GM13977 (cell line): ENCODE data around the gene NEUROD2.
A peak's percentile ranks its signal among the peaks of the same experiment; 100 is the strongest.

Experiments used
- DNase-seq: peaks from one replicate; pipeline ENCODE4 v3.0.0; 2012; ENCODE audit warnings: low spot score
- in situ Hi-C: fragments of 300-500 bp; cut with MboI; formaldehyde crosslinking; loops from one replicate; pipeline ENCODE4 v1.12.0; 2022; ENCODE audit warnings: low sequenced_read_pairs, low pct_unique_long_range_greater_than_20kb, mixed read lengths, inconsistent platforms; ENCODE audit not compliant: unreplicated experiment
- TF ChIP-seq, protein P1 (sequence below): IDR thresholded peaks from 2 replicates; pipeline ENCODE4 v1.5.1; 2012; ENCODE audit warnings: mild to moderate bottlenecking, control low read depth; ENCODE audit not compliant: insufficient read depth; ENCODE audit errors: extremely low read depth, missing control alignments

Gene NEUROD2

DNA sequence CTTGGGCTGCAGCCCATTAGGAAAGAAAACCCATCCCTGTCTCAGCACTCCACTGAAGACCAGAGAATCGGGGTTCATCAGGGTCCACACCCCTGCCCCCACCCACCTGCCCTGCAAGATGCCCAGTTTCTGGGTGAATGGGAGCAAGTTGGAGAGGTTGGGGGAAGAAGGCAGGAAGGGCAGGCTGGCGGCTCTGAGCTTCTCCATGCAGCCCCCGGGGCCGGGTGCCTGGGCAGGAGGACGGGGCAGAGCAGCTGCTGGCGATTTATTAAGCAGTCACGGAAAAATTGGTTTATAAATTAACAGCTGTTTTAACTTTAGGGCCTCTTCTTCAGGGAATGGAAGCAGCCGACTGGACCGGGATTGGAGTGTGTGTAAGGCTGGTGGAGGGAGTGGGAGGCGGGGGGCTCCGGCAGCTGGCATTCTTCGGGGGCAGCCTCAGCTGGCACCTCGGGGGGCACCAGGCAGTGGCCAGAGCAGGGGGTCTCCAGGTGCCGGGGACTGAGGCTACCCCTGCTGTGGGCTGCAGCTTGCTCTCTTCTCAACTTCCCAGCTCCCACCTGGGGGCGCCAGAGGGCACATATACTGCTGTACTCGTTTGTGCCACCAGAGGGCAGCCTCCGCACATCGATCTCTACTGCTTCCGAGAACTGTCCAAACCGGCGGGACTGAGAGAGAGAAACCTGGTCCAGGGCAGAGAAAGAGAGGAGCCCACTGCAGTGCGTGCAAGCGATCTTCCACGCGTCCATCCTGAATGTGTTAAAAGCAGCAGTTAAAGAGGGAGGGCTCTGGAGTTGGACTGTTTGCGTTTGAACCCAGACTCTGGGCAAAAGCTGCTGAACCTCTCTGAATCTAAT, 14.0 kb upstream of the NEUROD2 start:
- in situ Hi-C loops = loop anchor here (10.0 kb wide), 1 partner anchor 133 kb away; no protein-coding TSS in a partner anchor
- peak; percentile 93 for DNase-seq
- TF ChIP-seq, protein P1, sequence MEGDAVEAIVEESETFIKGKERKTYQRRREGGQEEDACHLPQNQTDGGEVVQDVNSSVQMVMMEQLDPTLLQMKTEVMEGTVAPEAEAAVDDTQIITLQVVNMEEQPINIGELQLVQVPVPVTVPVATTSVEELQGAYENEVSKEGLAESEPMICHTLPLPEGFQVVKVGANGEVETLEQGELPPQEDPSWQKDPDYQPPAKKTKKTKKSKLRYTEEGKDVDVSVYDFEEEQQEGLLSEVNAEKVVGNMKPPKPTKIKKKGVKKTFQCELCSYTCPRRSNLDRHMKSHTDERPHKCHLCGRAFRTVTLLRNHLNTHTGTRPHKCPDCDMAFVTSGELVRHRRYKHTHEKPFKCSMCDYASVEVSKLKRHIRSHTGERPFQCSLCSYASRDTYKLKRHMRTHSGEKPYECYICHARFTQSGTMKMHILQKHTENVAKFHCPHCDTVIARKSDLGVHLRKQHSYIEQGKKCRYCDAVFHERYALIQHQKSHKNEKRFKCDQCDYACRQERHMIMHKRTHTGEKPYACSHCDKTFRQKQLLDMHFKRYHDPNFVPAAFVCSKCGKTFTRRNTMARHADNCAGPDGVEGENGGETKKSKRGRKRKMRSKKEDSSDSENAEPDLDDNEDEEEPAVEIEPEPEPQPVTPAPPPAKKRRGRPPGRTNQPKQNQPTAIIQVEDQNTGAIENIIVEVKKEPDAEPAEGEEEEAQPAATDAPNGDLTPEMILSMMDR = peak; percentile 100

DNA sequence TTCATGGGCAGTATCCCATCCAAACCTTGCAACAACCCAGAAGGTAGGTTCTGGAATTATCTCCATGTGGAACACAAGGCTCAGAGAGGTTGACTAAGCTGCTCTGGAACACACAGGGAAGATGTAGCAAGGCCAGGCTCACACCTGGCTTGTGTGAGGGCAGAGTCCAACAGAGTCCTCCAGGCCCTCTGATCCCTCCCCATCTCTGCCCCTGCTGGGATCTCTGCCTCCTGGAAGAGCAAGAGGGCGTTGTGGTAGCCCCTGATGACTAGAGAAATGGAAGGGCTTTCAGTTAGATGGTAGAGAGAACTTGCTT, 12.0 kb upstream of the NEUROD2 start:
- in situ Hi-C loops = loop anchor here (10.0 kb wide), 1 partner anchor 135 kb away; no protein-coding TSS in a partner anchor

DNA sequence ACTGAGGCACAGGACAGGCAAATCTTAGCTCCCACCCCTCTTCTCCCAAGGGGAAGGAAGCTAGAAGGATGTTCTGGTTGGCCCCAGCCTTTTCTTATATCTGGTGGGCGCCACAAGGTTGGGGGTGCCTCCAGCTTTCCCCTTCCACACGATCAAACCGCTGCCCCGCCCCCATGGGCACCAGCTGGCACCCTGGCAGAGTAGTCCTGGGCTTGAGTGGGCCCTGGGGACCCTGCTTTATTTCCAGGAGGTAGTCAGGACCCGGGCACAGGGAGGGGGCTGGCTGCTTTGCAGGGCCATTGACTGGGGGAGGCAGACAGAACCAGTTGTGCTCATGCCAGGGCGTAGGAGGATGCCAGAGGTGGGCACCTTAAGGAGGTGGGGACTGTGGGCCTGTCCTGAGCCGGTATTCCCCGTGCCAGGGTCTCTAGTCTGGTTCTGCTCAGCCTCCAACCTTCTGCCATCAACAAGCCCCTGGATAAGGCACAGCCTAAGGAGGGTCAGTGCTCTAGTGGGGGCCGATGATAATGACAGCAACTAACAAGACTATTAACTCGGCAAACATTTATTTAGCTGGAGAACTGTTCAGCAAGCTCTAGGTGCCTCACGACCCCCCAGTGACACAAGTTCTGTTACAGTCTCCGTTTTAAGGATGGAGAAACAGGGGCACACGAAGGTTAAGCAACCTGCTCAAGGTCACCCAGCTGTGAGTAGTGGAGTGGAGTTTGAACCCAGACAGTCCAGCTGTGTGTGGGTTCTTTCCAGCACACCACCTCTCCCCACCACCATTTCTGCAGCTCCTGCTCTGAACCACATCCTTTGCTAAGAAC, 11.5 kb upstream of the NEUROD2 start:
- no peak for DNase-seq
- TF ChIP-seq, protein P1 = no peak
- in situ Hi-C loops = no loop called here

More for the DNA sequence above, 12.0 kb upstream of the NEUROD2 start:
- TF ChIP-seq, protein P1 = no peak
- no peak for DNase-seq

DNA sequence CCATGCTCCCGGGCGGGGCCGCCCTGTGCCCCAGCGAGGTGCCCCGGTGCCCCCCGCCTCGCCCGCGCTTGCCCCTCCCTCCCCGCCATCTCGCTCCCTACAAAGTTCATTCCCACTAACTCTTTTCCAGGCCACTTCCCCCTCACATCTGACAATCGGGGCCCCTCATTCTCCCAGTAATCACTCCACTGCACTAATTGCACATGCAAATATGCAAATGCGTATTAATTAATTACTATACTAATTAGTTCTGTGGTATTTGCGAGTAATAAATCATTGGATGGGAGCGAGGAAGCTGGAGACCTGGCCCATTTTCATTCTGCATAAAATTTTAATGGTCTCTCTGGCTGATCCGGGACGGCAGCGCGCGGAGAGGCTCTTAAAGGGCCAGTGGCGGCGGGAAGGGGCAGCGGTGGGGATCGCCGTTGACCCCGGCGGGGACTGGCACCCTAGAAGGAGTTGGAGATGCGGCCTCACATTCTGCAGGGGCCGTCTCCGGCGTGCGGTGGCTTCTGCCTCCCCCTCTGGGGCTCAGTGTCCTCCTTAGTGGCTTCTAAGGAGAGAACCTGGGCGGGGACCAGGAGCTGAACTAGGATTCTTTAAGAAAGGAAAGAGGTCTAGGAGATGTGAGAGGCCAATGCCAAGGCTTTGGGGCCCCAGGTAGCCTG, 10.7 kb upstream of the NEUROD2 start:
- TF ChIP-seq, protein P1 = no peak
- DNase-seq = no peak

DNA sequence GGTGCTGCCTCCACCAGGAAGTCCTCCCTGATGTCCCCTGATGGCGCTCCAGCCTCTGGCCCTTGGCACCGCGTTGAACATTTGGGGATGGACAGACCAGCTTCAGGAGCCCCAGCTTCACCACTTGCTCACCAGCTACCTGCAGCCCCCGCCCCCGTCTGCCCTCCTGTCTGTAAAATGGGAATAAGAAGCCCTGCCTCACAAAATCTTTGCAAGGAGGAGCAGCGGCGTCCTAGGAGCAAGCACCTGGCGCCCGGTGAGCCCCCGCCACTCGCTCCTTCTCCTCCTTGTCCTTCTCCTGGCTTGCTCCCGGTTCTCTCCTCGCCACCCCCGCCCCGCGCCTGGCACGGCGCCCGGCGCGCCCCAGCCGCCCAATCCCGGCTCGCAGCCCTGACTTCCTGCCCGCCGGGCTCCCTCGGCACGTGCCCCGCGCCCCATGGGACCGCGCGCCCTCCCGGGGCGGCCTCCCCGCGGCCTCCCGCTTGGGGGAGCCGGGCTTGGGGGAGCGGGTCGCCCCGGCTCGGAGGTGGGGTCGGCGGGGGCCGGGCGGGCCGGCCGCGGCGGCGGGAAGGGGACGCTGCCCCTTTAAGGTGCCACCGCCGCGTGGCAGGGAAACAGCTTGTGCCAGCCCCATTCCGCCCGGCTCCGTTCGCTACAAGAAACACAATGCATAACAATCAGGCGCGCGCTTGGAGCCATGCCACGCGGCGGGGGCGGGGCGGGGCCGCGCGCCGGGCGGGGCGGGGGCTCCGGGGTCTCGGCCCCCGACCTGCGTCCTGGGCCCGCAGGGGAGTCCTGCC, 9.9 kb upstream of the NEUROD2 start:
- no peak for DNase-seq
- TF ChIP-seq, protein P1 = no peak
- in situ Hi-C loops = no loop called here

More for the DNA sequence above, 10.7 kb upstream of the NEUROD2 start:
- in situ Hi-C loops = no loop called here

DNA sequence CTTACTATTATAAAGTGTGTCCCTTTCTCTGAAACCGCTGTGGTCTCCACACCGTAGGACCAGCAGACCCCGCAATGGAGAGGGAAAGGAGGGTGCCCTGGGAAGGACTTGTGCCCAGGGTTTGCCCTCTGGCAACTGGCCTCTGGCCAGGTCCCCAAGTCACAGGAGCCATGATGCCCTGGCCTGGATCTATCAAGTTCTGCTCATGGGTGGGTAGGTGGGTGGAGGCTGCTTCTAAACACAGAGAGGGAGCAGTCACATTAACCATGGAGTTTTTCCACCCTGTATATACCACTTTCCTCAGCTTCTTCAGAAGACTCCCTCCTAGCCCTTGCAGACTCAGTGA, 9.4 kb upstream of the NEUROD2 start:
- TF ChIP-seq, protein P1 = no peak
- in situ Hi-C loops = no loop called here
- no peak for DNase-seq
